IPS-NIHi7 (cell line): Measurements from ENCODE around the gene PNPLA8.
"Not testable (repeated sequence)": the region's sequence is repeated elsewhere in the genome, so short reads cannot be mapped to it uniquely, and the experiment has no call there.

ENCODE experiments used
- DNase-seq: peaks from one replicate; pipeline ENCODE4 v3.0.0; 2012; ENCODE audit warnings: mixed read lengths; ENCODE audit errors: extremely low spot score

PNPLA8 gene

DNA sequence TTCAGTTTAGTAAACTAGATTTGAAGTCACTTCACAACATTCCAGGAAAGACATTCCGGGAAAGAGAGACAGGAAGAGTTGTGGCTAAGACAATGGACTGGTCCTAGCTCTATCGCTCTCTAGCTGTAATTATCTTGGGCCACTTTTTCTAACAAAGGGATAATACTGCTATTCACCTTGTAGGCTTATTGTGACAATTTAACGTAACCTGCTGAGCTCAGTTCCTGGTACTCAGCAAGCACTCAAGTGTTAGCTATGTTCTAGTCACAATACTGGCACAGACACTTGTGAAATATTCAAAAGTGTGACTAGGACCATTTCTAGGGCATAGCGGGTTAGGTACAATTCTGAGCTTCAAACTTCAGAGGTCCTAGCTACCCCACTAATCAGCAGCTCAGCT lies 57.7 kb downstream of the PNPLA8 start:
- DNase-seq: no peak

DNA sequence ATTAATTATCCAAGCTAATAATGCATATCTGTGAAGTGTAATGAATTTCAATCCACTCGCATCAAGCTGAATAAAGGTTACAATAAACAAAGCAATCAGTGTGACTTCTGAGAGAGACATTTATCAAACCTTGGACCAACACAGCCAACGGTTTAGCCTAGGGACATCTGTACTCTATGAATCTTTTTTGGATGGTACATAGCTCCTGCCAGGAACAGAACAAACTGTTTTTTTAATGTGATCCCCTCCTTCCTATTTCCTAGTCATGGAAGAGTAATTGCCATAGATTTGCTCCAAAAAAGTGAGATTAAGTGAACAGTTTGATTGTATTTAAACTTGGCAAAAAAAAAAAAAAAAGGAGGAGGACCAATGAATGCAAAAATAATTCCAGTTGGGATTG lies 58.5 kb downstream of the PNPLA8 start:
- DNase-seq: no peak

DNA sequence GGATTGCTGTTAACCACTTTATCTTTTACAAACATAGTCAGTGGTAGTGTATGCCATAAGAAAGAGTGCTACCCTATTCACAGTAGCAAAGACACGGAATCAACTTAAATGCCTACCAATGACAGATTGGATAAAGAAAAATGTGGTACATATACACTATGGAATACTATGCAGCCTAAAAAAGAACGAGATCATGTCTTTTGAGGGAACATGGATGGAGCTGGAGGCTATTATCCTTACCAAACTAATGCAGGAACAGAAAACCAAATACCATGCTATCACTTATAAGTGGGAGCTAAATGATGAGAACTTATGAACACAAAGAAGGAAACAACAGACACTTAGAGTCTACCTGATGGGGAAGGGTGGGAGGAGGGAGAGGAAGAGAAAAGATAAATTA lies 59.6 kb downstream of the PNPLA8 start:
- not testable (repeated sequence) for DNase-seq

DNA sequence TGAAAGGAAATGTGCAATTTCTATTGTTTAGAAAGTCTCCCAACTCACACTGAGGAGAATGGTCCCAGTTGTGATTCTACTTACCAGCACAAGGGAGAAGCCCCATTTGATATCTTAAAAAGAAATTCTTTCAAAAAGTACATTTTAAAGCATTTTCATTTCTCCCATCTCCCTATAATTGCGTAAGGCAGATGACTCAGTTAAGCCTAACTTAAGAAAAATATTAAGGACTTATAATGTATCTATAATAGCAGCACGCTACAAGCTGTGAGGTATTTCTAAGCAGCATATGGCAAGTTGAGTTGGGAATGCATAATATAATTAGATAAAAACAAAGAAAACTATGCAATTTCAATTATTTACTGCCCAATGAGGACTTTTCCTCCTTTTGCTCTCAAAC lies 61.2 kb downstream of the PNPLA8 start:
- no peak for DNase-seq

DNA sequence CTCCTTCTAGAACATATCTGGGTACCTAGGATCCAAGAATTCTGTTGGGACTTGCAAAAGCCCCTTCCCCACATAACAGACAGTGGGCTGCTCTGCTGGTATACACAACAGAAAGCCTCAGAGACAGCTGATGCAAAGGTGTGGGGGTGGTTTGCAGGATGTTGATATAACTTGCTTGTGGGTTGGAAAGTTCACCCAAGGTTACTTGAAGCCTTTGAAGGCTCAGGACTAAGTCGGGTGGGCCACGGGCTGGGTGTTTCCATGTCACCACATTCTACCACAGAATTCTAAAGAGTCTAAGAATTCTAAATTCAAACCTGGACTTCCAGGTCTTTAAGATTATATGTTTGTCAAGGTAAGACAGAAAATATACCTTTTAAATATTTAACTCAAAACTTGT lies 62.3 kb downstream of the PNPLA8 start:
- DNase-seq: no peak

DNA sequence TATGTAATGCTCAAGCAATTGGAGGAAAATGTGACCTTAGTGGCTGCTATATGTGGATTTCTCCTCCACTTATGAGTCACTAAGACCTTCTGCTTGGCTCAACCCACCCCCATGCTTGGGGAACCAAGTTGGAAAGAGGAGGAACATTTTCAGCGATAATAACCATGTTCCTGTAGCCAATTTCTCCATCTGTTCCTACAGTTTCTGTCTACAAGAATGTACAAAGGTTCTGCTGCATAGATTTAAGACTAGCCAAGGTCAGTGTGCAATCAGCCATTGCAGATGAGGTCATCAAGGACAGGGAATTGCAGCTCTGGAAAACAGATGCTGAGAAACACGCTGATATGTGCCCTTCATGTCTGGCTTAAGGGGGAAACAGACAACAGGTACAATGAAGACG lies 64.1 kb downstream of the PNPLA8 start:
- no peak for DNase-seq

DNA sequence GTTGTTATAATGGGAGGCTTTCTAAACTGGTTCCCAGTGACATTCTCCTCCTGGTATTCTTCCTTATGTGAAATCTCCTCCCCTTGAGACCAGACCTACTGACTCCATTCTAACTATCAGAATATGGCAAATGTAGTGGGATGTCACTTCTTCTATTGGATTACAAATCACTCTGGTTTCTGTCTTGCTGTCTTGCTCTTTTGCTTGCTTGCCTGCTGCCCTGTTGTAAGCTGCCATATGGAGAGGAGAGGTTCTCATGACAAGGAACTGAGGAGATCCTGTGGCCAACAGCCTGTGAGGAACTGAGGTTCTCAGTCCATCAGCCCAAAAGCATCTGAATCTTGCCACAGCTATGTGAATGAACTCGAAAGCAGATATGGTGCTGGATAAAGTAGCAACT lies 65.0 kb downstream of the PNPLA8 start:
- DNase-seq: no peak

DNA sequence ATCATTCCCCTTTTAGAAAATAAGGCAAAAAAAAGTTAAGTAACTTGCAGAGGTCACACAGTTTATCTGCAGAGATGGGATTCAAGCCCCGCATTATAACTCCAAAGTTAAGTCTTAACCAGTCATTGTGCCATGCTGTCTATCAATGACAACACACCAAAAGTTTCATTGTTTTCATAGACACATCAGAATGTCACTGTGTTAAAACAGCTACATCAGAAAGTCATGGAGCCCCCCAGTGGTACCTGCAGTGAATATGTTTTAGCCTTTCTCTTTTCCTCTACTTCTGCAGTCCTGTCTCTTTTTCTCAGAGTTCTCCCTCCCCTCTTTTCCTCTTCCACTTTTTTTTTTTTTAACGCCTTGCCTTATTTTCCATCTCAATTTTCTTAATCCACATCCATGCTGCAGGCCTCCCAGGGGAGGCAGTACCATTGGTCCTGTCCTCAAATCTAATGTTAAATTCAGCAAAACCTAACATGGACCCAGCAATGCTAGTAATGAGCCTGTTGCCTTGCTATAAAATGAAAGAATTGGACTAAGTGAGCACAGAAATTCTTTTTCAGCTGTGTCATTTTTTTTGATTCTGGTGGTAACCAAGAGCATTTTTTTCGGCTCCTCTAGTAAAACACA lies 65.9 kb downstream of the PNPLA8 start:
- peak; percentile 41 for DNase-seq

DNA sequence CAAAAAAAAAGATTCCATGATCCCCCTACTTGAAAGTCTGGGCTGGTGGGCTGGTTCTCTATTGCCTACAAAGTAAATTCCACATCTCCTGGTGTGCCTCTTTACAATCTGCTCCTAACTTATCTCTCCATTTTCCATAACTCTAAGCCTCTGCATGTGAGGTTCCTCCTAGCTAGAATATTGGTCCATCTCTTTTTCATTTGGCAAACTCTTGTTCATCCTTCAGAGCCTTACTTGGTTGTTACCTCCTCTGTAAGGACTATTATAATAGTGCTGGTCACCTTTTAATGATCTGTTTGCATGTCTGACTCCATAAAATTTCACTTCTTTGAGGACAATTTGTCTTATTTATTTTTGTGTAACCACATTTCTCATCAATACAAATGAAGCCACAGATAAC lies 68.1 kb downstream of the PNPLA8 start:
- no peak for DNase-seq

DNA sequence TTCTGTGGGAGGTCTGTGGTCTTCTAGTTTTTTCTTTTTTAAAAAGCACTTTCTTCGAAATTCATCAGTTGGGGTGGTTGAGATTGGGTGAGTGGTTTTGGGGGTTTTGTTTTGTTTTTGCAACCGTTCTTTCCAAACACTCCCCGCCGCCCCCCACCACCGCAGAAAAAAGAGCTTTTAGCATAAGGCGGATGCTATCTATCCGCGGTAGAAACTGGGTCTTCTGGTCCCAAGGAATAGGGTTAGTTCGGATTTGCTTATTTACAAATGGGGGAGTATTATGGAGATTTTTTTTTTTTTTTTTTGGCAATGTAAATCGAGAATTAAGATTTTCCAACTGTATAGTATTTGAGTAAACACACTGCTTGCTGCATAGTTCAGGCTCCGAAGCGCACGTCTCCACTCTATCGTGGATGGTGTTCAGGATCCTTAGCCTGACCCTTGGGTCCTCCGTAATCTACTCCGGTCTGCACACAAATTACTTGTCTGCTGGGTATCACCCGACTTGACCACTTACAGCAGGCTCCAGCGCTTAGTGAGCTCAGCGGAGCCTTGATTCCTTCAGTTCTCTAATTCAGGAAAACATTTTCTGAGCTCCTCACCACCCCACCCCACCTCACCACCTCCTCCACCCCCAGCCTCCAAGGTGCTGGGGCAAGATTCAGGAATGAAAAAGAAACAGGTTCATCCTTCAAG lies 68.9 kb downstream of the PNPLA8 start:
- DNase-seq: no peak

DNA sequence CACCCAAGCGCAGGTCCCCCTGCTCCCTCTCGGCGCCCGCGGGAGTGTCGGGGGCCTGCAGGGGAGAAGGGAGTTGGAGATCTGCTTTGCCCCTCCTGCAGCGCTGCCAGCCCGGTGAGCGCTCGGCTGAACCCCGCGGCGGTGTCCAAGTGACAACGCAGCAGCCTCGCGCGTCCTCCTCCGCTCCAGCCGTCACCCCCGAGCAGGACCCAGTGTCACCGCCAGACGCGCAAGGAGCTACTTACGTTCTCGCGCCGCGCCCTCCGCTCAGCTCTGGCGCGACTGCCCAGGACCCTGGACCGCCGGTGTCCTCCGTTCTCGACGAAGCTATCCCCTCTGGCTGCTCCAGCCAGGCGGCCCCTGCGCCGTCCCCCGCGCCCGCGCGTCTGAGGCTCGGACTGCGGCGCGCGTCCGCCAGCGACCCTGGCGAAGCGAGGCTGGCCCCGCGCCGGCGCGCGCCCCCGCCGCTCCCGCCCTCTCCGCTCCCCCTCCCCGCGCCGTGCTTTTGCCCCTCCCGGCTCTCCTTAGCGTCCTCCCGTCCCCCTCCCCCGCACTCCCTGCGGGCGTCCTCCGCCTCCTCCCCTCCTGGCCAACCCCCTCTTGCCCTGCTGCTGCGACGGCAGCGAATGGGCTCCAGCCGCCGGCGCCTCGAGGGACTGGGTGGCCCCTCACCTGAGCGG lies 69.8 kb downstream of the PNPLA8 start, which contains the start of gene NRCAM:
Gene NRCAM, minus strand, starts transcription at position 439 of the 680 bp plus-strand sequence. CDS start 216,372 bp downstream, outside the sequence.
- peak; percentile 94 for DNase-seq

DNA sequence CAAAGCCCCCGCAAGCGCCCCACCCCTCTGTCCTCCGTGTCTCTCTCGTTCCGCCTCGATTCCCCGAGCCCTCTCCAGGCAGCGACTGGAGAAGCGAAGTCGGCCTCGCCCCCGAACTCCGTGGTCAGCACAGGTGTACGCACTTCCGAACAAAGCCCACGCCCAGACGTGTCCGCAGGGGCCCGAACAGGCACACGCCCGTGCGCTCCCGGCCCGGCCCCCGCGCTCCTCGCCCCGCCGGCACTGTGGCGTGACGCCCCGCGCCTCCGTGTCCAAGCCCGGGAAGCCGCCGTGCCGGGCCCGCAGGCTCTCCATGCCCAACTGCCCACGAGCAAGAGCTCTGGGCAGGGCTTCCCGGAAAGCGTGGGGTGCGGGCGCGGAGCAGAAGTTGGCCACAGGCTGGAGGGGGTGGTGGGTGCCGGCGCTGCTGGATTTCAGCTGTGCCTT lies 70.4 kb downstream of the PNPLA8 start:
- no peak for DNase-seq

DNA sequence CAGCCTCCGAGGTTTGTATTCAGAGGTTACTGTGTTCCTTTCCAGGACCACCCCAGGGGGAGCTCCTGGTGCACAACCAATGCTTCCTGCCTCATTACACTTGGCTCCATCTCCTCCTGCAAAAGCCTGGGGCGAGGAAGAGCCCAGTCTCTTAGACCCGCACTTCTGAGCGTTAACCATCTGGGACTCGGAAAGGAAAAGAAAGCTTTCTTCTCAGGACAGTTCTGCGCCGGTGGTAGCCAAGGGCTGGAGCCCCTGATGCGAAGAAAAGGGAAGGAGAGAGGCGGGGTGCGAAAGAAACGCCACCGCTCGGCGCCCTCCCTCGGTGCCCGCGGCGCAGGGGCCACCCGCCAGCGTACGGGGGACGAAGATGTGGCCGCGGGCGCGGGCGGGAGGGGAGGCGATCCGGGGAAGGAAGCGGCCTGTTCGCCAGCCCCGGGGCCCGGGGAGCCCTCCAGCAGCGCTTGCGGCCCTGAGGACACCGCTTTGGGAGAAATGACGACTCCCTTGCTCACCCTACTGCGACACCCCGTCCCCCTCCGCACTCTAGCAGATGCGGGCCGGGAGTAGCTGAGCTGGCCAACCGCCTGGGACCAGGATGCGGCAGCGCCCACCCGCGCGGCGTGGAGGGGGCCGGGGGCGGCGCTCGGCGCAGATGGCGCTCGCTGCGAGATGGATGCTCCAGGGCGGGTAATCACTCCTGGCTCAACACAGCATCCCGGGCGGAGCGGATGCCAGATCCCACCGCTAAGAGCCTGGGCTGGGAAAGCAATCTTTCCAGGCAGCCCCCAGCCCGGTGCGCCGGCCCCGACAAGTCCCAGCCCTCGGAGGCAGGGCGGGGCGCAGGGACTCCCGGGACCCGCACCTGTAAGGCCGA lies 71.0 kb downstream of the PNPLA8 start:
- peak; percentile 70 for DNase-seq

DNA sequence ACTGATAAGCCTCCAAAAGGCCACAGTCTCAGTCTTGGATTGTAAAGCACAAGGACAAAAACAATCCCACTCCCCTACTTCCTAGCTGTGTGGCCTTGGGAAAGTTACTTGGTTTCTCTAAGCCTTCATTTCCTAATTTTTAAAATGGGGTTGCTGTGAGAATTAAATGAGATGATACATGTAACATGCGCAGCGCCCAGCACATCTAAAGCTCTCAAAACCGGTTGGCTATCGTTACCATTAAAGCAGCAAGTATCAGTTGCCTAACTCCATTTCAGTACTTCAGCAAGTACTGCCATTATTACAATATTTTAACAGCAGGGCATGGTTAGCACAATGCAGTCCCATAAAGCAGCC lies 71.6 kb downstream of the PNPLA8 start:
- no peak for DNase-seq

DNA sequence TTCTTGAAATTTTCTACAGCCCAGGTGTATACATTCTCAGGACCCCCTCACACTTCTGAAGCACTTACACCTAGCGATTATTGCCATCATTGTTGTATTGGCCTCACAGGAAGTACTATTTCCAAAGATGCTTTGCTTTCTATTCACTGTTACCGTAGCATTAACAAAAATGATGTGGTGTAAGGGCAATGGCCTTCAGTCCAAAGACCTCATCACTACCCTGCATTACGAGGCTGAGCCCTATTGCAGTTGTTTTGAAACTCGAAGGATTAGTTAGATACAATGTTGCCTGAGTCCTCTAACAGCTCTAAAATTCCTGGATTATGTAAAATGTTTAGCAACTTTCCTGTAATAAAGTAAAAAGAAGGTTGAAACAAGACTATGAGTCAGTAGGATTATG lies 72.6 kb downstream of the PNPLA8 start:
- DNase-seq: no peak

DNA sequence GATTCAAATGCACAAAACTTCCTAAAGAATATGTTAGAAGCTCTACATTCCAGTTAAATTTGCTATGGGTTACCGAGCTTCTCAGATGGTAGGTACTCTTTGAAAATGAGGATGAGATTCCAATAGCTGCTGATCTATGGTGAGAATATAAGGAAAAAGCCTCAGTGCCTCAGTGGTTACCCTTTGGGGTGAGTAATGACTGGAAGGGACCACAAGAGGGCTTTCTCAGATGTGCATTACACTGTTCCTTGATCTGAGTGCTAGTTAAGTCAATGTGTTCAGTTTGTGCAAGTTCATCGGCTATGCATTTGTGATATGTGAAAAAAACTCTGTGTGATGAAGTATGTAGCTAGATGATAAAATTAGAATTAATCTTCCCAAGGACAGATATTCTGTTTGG lies 73.2 kb downstream of the PNPLA8 start:
- peak; percentile 33 for DNase-seq

DNA sequence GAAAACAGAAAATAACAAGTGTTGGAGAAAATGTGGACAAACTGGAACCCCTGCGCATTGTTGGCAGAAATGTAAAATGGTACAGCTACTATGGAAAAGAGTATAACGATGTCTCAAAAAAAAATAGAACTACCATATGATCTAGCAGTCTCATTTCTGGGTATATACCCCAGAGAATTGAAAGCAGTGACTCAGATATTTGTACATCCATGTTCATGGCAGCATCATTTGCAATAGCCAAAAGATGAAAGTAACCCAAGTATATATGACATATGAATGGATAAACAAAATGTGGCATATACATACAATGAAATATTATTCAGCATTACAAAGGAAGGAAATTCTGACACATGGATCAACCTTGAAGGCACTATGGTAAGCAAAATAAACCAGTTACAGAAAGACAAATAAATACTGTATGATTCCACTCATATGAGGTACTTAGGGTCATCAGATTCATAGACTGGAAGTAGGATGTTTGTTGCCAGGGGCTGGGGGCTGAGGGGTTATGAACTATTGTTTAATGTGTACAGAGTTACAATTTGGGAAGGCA lies 74.6 kb downstream of the PNPLA8 start:
- DNase-seq: no peak

DNA sequence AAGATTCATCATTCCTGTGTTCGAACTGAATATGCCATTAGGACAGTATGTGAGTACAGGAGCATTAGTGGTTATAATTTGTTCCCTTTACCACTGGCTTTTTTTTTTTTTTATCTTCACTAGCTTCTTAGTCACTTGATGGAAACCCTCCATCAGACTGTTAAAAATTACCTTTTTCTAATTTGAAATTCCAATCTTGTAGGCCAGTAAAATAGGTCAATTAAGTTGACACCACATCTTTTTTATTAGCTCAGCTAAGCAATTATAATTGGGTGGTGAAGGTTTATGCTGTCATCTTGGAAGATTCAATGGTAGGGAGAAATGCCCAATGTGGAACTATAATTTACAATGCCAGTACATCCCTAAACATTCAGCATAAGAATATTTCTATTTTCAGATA lies 75.8 kb downstream of the PNPLA8 start:
- no peak for DNase-seq

DNA sequence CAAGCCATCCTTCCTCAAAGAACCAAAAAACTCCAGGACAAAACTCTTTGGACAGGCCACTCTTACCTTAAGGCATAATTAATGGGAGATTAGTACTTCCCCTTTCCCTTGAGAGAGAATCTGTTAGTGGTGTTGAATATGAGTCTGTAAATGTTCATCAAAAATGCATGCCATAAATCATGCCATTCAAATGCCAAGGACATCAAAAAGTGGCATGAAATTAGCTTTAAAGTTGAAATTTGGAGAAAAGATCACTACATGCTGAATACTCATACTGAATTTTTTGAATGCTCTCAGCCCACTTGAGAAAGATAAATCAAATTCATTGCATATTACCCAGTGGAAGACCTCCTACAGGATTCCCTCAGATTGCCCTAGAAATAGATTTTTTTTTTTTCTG lies 76.4 kb downstream of the PNPLA8 start:
- DNase-seq: no peak

DNA sequence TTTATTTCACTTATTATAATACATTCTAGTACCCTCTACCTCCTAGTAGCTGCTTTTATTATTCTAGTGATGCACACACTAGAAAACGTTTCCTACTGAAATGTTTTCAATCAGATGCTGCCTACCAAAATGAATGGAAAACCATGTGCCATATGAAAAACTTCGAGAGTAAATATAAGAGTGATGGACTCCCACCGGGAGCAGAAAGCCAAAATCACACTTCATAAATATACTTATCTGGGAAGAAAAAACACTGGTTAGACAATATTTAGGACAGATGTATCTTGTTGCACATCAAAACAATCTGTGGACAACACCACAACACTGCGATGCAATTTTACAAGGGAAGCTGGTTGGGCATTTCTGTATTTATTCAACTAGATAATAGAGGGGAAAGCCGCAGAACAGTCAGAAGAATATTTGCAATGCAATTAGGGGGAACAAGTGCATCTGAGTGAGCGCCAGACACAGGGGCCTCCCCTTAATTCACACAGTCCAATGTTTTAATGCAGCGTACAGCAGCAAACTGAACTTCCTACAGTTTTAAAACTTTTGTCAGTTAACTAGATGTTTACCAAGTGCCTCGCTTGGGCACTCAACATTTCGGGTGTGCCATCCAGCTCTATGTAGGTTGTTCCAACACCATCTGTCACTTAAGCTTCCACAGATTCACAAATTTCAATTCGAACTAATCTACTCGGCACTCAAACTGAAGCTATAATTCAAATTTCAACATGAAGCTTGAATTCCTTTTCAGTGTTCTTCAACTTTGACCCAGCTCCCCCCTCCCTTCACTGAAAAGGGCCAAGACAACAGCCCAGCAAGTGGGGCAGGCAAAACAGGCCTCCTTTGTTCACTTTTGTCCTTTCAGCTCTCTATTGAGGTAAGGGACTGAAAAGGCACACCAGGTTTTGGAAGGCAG lies 77.1 kb downstream of the PNPLA8 start:
- DNase-seq: no peak
